H1 (cell line): ENCODE data around the gene KHDRBS2. TPM values are rescaled to one million over a fixed set of nuclear protein-coding genes. Genes with fewer than 3 reads are reported as not detected.

Source experiments
- CEBPB ChIP-seq: IDR thresholded peaks from 2 replicates; pipeline ENCODE4 v1.6.1; 2012; ENCODE audit warnings: low read depth, low read length
- HDAC2 ChIP-seq, 2 experiments: fragments of 300-600 bp in 1 of 2; sonication (generic) in 1 of 2; IDR thresholded peaks; 2 replicates each; pipeline ENCODE4 v1.6.1; 2011 to 2012; ENCODE audit warnings: low read depth in 2 of 2, low read length in 2 of 2, mild to moderate bottlenecking in 2 of 2, moderate library complexity in 2 of 2, borderline replicate concordance in 1 of 2, inconsistent platforms in 1 of 2
- POLR2A ChIP-seq, 2 experiments: IDR thresholded peaks; 1 replicate in 1 of 2; 2 replicates in 1 of 2; pipeline ENCODE4 v1.6.1; 2011; ENCODE audit warnings: low read depth in 2 of 2, low read length in 2 of 2, mild to moderate bottlenecking in 2 of 2; ENCODE audit errors: control extremely low read depth in 1 of 2
- SIN3A ChIP-seq, 2 experiments: IDR thresholded peaks in 1 of 2; conservative IDR thresholded peaks in 1 of 2; 2 replicates each; pipeline ENCODE4 v1.6.1; 2011 to 2012; ENCODE audit warnings: low read length in 2 of 2, improper control_type of control experiment in 1 of 2, low read depth in 1 of 2, mild to moderate bottlenecking in 1 of 2
- SIRT6 ChIP-seq: IDR thresholded peaks from one replicate; pipeline ENCODE4 v1.7.1; 2012; ENCODE audit warnings: low read length, inconsistent platforms
- SP1 ChIP-seq: IDR thresholded peaks from 2 replicates; pipeline ENCODE4 v1.6.1; 2011; ENCODE audit warnings: low read depth, low read length
- ZNF274 ChIP-seq: IDR thresholded peaks from 2 replicates; pipeline ENCODE4 v1.7.0; 2012; ENCODE audit warnings: low read length, borderline replicate concordance; ENCODE audit errors: extremely low read depth
- polyA plus RNA-seq, 7 experiments: library from polyadenylated mRNA; depleted of rRNA in 3 of 7; stranded (reverse) in 5 of 7; unstranded in 2 of 7; fragments of >200 nt in 5 of 7; fragments of 200-250 nt in 2 of 7; gene quantifications; 1 replicate in 5 of 7; 2 replicates in 1 of 7; 4 replicates in 1 of 7; pipeline versions ENCODE4 v1.2.1 to v1.2.3, GENCODE V29; 2011 to 2013; ENCODE audit warnings: missing spikeins in 2 of 7, mixed read lengths in 2 of 7
- total RNA-seq: library from RNA; stranded (reverse); fragmentation: NEBNext Ultra II Directional; extraction: Animal tissue kit (Norgen Biotek cat#: 25700); gene quantifications from 2 replicates; pipeline ENCODE4 v1.2.1, GENCODE V29; 2021
- TF ChIP-seq, protein P1 (sequence below): fragments of 300-600 bp; sonication (generic); IDR thresholded peaks from 2 replicates; pipeline ENCODE4 v1.7.1; 2012; ENCODE audit warnings: low read length, moderate library complexity, mild to moderate bottlenecking, inconsistent platforms; ENCODE audit not compliant: insufficient replicate concordance

The KHDRBS2 gene
- total and polyA plus RNA-seq, 2 of the 8 experiments (the other 6 are each of a cell fraction or from before 2014, with no cell fraction given): 5.2 to 7.7 TPM

DNA sequence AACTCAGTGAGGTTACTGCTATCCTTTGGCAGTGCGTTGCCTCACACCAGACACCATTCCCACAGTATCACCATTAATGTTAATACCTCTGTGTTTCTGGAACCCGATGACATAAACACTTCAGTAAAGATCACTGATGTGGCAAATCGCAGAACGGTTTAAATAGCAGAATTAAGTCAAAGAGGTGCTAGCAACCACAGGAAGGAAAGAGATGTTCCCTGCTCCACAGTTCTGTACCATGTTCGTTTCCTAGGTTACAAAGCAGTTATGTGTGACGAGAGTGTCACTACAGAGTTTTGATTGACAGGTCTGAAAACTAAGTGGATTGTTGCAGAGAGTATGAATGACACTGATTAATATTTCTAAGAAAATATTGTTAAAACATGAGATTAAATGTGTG is 272.3 kb downstream of the KHDRBS2 start (continued):
- TF ChIP-seq, protein P1, sequence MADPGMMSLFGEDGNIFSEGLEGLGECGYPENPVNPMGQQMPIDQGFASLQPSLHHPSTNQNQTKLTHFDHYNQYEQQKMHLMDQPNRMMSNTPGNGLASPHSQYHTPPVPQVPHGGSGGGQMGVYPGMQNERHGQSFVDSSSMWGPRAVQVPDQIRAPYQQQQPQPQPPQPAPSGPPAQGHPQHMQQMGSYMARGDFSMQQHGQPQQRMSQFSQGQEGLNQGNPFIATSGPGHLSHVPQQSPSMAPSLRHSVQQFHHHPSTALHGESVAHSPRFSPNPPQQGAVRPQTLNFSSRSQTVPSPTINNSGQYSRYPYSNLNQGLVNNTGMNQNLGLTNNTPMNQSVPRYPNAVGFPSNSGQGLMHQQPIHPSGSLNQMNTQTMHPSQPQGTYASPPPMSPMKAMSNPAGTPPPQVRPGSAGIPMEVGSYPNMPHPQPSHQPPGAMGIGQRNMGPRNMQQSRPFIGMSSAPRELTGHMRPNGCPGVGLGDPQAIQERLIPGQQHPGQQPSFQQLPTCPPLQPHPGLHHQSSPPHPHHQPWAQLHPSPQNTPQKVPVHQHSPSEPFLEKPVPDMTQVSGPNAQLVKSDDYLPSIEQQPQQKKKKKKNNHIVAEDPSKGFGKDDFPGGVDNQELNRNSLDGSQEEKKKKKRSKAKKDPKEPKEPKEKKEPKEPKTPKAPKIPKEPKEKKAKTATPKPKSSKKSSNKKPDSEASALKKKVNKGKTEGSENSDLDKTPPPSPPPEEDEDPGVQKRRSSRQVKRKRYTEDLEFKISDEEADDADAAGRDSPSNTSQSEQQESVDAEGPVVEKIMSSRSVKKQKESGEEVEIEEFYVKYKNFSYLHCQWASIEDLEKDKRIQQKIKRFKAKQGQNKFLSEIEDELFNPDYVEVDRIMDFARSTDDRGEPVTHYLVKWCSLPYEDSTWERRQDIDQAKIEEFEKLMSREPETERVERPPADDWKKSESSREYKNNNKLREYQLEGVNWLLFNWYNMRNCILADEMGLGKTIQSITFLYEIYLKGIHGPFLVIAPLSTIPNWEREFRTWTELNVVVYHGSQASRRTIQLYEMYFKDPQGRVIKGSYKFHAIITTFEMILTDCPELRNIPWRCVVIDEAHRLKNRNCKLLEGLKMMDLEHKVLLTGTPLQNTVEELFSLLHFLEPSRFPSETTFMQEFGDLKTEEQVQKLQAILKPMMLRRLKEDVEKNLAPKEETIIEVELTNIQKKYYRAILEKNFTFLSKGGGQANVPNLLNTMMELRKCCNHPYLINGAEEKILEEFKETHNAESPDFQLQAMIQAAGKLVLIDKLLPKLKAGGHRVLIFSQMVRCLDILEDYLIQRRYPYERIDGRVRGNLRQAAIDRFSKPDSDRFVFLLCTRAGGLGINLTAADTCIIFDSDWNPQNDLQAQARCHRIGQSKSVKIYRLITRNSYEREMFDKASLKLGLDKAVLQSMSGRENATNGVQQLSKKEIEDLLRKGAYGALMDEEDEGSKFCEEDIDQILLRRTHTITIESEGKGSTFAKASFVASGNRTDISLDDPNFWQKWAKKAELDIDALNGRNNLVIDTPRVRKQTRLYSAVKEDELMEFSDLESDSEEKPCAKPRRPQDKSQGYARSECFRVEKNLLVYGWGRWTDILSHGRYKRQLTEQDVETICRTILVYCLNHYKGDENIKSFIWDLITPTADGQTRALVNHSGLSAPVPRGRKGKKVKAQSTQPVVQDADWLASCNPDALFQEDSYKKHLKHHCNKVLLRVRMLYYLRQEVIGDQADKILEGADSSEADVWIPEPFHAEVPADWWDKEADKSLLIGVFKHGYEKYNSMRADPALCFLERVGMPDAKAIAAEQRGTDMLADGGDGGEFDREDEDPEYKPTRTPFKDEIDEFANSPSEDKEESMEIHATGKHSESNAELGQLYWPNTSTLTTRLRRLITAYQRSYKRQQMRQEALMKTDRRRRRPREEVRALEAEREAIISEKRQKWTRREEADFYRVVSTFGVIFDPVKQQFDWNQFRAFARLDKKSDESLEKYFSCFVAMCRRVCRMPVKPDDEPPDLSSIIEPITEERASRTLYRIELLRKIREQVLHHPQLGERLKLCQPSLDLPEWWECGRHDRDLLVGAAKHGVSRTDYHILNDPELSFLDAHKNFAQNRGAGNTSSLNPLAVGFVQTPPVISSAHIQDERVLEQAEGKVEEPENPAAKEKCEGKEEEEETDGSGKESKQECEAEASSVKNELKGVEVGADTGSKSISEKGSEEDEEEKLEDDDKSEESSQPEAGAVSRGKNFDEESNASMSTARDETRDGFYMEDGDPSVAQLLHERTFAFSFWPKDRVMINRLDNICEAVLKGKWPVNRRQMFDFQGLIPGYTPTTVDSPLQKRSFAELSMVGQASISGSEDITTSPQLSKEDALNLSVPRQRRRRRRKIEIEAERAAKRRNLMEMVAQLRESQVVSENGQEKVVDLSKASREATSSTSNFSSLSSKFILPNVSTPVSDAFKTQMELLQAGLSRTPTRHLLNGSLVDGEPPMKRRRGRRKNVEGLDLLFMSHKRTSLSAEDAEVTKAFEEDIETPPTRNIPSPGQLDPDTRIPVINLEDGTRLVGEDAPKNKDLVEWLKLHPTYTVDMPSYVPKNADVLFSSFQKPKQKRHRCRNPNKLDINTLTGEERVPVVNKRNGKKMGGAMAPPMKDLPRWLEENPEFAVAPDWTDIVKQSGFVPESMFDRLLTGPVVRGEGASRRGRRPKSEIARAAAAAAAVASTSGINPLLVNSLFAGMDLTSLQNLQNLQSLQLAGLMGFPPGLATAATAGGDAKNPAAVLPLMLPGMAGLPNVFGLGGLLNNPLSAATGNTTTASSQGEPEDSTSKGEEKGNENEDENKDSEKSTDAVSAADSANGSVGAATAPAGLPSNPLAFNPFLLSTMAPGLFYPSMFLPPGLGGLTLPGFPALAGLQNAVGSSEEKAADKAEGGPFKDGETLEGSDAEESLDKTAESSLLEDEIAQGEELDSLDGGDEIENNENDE: no peak
- TF ChIP-seq SP1 (no peak), ZNF274 (no peak), SIN3A (conservative IDR thresholded peaks at IDR 0.05 in 1 of 2, IDR thresholded peaks at IDR 0.05 in 1 of 2; ENCODE audit: low read depth in 1 of 2, low read length in 2 of 2) (no peak), SIRT6 (no peak), CEBPB (no peak), POLR2A (IDR thresholded peaks at IDR 0.05; ENCODE audit: control extremely low read depth in 1 of 2, low read depth in 2 of 2, low read length in 2 of 2) (no peak), HDAC2 (IDR thresholded peaks at IDR 0.05; ENCODE audit: borderline replicate concordance in 1 of 2, low read depth in 2 of 2, low read length in 2 of 2) (no peak)
